GM13976 (cell line): ENCODE measurements around the gene KREMEN1.

ENCODE experiments used
- DNase-seq: peaks from one replicate; pipeline ENCODE4 v3.0.0; 2012; ENCODE audit warnings: low spot score
- in situ Hi-C: fragments of 300-500 bp; cut with MboI; formaldehyde crosslinking; loops from one replicate; pipeline ENCODE4 v1.12.0; 2022; ENCODE audit warnings: low sequenced_read_pairs, mixed read lengths, inconsistent platforms; ENCODE audit not compliant: unreplicated experiment
- TF ChIP-seq, protein P1 (sequence below): IDR thresholded peaks from 2 replicates; pipeline ENCODE4 v1.5.1; 2012; ENCODE audit warnings: borderline replicate concordance, mild to moderate bottlenecking; ENCODE audit not compliant: insufficient read depth; ENCODE audit errors: extremely low read depth, missing control alignments, control extremely low read depth

The KREMEN1 gene

DNA sequence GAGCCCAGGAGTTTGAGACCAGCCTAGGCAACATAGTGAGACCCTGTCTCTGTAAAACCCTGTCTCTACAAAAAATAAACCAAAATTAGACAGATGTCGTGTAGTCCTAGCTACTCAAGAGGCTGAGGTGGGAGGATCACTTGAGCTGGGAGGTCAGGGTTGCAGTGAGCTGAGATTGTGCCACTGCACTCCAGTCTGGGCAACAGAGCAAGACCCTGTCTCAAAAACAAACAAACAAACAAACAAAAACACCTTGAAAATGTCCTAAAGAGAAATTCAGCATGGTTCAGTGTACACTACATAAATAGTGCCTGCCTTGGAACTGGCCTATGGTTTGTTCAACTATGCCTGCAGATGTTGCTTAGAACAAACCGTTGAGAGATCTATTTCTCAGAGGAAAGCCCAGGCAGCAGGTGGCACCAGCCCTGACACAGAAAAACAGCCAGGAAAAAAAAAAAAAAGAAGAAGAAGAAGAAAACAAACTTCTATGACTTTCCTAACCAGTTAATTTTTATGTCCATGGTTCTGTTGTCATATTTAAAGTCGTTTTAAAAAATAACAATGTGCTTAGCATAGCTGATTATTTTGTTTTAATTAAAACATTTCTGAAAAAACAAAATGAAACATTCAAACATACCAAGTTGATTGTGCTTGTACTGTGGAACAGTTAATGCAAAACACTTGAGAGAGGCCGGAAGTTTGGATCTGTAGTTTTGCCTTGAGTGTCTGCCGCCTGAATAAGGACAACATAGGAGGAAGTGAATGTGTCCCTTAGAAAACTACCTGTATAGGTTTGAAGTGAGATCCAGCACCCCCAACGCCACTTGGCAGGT is 5.4 kb downstream of the KREMEN1 start:
- TF ChIP-seq, protein P1, sequence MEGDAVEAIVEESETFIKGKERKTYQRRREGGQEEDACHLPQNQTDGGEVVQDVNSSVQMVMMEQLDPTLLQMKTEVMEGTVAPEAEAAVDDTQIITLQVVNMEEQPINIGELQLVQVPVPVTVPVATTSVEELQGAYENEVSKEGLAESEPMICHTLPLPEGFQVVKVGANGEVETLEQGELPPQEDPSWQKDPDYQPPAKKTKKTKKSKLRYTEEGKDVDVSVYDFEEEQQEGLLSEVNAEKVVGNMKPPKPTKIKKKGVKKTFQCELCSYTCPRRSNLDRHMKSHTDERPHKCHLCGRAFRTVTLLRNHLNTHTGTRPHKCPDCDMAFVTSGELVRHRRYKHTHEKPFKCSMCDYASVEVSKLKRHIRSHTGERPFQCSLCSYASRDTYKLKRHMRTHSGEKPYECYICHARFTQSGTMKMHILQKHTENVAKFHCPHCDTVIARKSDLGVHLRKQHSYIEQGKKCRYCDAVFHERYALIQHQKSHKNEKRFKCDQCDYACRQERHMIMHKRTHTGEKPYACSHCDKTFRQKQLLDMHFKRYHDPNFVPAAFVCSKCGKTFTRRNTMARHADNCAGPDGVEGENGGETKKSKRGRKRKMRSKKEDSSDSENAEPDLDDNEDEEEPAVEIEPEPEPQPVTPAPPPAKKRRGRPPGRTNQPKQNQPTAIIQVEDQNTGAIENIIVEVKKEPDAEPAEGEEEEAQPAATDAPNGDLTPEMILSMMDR: no peak
- DNase-seq: no peak
- in situ Hi-C loops: no loop called here

DNA sequence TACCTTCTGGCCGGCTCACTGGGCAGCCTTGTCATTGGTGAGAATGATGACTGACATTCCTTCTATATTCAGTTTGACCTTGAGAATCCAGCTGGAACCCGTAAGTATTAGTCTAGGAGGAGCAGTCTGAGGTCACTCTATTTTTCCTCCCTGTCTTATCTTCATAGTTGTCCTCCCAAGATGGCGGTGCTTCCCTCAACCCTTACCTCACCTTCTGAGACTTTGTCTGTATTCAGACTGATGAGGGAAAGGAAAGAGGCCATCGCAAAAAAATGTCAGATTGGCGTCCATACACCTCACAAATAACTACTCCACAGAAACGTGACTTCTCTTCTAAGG is 6.0 kb downstream of the KREMEN1 start:
- TF ChIP-seq, protein P1: no peak
- DNase-seq: no peak
- in situ Hi-C loops: no loop called here

DNA sequence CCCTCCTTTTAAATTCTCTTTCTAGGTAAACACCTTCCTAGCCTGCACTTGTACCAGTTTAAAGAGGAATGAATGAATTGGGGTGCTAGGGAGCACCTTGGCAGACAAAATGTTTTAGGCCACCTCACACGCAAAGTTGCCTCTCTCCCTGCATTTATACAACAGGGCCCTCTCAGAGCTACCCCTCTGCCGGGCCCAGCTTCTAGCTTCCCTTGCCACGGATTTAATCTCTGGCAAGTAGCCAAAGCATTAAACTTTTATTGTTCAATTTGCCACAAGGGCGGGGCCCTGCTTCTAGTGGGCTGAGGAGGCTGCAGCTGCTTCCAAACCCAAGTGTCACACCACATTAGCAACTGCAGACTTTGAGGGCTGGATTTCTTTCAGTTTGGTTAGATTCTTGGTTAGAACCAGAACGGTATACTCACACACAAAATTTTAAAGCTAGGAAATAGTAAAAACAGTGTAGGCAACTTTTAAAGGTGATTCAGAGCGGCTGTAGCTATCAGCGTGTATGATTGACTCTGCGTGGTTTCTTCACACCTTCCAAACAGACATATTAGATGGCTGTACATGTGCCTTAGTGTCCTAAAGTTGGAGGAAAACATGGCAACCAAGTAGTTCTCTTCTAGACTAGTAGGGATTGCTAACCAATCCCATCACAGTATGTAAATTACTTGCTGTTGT is 6.5 kb downstream of the KREMEN1 start:
- TF ChIP-seq, protein P1: no peak
- in situ Hi-C loops: no loop called here
- DNase-seq: no peak

DNA sequence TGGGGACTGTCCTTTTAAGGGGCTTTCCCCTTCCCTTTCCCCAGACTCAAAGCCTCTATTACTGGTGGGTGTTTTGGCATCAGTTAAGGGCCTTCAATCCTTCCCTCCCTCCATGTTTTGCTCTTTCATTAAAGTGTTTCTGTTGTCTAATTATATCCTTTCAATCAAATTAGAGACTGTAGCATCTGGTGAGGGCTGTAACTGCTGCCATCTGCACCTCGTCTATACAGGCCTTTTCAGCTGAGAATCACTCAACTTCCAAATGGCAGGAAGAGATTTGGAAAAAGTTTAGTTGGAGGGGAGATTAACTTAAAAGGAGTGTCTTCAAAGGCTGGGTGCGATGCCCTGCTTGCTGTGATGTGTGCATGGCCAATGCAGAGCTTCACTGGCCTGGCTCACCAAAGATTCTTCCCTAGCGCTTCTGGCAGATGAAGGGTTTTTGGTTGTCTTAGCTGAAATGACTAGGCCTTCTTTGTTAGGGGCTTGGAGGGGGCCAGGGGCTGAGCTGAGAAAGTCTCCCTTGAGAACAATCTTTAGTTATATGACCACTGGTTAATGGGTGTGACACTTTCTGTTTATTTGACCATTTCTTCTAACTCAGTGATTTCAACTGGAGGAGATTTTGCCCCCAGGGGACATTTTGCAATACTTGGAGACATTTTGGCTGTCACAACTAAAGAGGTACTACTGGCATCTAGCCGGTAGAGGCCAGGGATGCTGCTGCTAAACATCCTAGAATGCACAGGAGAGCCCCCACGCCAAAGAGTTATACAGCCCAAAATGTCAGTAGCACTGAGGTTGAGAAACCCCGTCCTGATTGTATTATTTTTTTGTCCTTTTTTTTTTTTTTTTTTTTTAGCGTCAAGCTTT is 7.5 kb downstream of the KREMEN1 start:
- DNase-seq: no peak
- in situ Hi-C loops: no loop called here
- TF ChIP-seq, protein P1: no peak

DNA sequence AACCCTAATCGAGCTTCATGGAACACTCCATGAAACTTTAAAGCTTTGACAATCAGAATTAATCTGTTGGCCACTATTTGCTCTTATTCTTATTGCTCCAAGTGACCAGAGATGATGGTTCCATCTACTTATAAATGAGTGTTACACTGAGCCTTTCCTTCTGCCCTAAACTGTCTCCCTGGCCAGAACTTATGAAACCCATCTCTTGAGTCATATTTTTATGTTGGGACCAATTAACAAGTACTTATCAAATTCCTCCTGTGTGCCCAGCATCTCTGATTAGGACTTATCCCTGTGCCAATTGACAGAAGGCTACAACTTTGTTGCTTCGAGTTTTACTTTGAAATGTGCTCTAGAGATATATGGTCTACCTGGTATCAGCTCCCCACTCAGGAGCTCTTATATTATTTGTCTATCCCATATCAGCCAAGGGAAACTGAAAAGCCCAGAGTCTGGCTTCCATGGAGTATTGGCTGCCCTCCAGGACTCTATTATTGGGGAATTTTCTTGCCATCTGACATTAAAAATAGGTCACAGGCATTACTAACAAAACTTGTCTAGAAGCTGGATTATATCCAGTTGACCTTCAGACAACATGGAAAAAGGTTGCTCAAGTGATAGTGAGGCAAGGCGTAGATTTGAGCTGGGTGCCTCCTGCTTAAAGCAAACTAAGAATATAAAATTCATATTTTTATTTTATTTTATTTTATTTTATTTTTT is 8.8 kb downstream of the KREMEN1 start:
- DNase-seq: no peak
- in situ Hi-C loops: no loop called here
- TF ChIP-seq, protein P1: no peak
